ENCODE results near the gene ZFAND5.

Gene ZFAND5

GRCh38 chr9:72362680-72363139 lies 2.3 kb downstream of the ZFAND5 start:
- no peak for DNase-seq

GRCh38 chr9:72362118-72362531 lies 2.9 kb downstream of the ZFAND5 start:
- DNase-seq: no peak

- DNase-seq: no peak
These were observed 3.8 kb downstream of the ZFAND5 start for GRCh38 chr9:72361217-72361616.

GRCh38 chr9:72360324-72360723 lies 4.7 kb downstream of the ZFAND5 start:
- no peak for DNase-seq

- no peak for DNase-seq
These were observed 8.9 kb downstream of the ZFAND5 start for GRCh38 chr9:72356041-72356582.

GRCh38 chr9:72355153-72355552 lies 9.9 kb downstream of the ZFAND5 start:
- no peak for DNase-seq

- DNase-seq: no peak
These were observed 10.3 kb downstream of the ZFAND5 start for GRCh38 chr9:72354704-72355103.

- DNase-seq: no peak
These were observed 11.4 kb downstream of the ZFAND5 start for GRCh38 chr9:72353455-72354116.

- DNase-seq: no peak
These were observed 12.1 kb downstream of the ZFAND5 start for GRCh38 chr9:72352911-72353388.

- DNase-seq: no peak
These were observed 13.2 kb downstream of the ZFAND5 start for GRCh38 chr9:72351538-72352453.

GRCh38 chr9:72349911-72350310 lies 15.1 kb downstream of the ZFAND5 start:
- no peak for DNase-seq

- DNase-seq: no peak
These were observed 15.8 kb downstream of the ZFAND5 start for GRCh38 chr9:72349240-72349639.

GRCh38 chr9:72346333-72346732 lies 18.7 kb downstream of the ZFAND5 start:
- no peak for DNase-seq

GRCh38 chr9:72338631-72339030 lies 26.4 kb downstream of the ZFAND5 start:
- no peak for DNase-seq

- DNase-seq: no peak
These were observed 27.7 kb downstream of the ZFAND5 start for GRCh38 chr9:72337286-72337685.

GRCh38 chr9:72334658-72335337 lies 30.2 kb downstream of the ZFAND5 start:
- no peak for DNase-seq

- no peak for DNase-seq
These were observed 31.3 kb downstream of the ZFAND5 start for GRCh38 chr9:72333709-72334108.

GRCh38 chr9:72333197-72333596 lies 31.8 kb downstream of the ZFAND5 start:
- no peak for DNase-seq

- no peak for DNase-seq
These were observed 32.7 kb downstream of the ZFAND5 start for GRCh38 chr9:72332351-72332750.

GRCh38 chr9:72327631-72328030 lies 37.4 kb downstream of the ZFAND5 start:
- no peak for DNase-seq

- no peak for DNase-seq
These were observed 38.4 kb downstream of the ZFAND5 start for GRCh38 chr9:72326641-72327040.

GRCh38 chr9:72324974-72325373 lies 40.0 kb downstream of the ZFAND5 start:
- DNase-seq: no peak

- DNase-seq: no peak
These were observed 42.3 kb downstream of the ZFAND5 start for GRCh38 chr9:72322678-72323077.
